GM21390 (cell line): ENCODE results near the gene RASIP1.
A peak's percentile ranks its signal among the peaks of the same experiment; 100 is the strongest.

Experiments used
- ATAC-seq: cut with Tn5 transposase; IDR thresholded peaks from one replicate; pipeline ENCODE4 v1.9.1; 2021; ENCODE audit not compliant: unreplicated experiment

Gene RASIP1

DNA sequence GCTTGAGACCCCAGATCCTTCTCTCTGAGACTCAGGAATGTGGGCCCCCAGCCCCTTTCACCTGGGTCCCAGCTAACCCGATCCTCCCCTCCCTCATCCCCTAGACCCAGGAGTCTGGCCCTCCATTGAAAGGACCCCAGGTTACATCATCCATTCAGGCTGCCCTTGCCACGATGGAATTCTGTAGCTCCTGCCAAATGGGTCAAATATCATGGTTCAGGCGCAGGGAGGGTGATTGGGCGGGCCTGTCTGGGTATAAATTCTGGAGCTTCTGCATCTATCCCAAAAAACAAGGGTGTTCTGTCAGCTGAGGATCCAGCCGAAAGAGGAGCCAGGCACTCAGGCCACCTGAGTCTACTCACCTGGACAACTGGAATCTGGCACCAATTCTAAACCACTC lies 15.4 kb upstream of the RASIP1 start:
- no peak for ATAC-seq

DNA sequence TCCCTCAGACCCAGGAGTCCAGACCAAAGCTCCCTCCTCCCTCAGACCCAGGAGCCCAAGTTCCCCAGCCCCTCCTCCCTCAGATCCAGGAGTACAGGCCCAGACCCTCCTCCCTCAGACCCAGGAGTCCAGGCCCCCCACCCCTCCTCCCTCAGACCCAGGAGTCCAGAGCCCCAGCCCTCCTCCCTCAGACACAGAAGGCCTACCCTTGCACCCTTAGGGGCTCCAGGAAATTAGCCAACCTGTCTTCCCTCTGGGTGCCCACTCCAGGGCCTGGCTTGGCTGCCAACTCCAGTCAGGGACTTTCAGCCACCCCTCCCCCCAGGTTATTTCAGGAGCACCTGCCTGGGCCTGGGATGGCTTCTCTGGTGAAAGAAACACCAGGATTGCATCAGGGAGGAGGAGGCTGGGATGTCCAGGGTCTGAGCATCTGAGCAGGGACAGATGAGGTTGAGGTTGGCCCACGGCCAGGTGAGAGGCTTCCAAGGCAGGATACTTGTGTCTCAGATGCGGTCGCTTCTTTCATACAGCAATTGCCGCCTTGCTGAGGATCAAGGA lies 14.8 kb upstream of the RASIP1 start, which contains the start of gene FGF21:
Gene FGF21, plus strand, starts transcription at position 441 of the 558 bp plus-strand sequence. CDS start 713 bp downstream, outside the sequence.
- no peak for ATAC-seq

DNA sequence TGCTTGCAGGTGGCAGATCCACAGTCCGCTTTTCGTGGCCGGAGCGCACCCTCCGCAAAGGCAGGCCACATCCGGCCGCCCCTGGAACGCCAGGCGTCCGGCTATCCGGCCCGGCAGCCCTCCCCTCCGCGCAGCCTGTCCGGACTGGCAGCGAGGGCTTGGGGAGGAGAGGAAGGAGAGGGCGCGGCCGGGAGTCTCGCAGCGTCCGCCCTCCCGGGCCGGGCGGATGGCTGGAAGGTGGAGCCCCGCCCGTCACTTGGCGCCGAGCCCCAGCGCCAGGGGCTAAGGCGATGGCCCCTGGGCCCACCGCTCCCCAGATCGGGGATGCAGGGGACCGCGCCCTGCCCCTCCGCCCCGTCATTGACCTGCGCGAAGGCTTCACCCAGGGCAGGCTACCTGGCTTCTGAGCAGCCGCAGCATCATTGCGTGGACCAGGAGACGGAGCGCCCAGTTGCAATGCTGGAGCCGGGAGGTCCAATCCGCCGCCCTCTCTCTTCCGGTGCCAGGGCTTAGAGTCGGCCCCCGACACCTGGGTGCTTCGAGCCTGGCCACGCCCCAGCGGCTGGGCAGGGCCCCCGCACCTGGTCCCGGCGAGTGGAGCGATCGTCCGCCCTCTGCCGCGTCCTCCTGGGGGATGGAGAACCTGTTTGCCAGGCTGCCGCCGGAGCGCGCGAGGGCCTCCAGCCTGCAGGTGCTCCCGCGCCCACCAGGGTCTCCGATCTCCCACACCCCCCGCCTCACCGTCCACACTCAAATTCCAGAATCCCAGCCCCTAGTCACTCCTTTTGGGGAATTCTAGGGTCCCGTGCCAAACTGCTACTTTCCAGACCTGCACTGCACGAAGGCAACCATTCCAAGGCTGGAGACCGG lies 12.3 kb upstream of the RASIP1 start, which contains the start of gene FUT1:
Gene FUT1, minus strand, starts transcription at position 146 of the 870 bp plus-strand sequence. CDS start 1,360 bp downstream, outside the sequence.
- ATAC-seq, result no peak

DNA sequence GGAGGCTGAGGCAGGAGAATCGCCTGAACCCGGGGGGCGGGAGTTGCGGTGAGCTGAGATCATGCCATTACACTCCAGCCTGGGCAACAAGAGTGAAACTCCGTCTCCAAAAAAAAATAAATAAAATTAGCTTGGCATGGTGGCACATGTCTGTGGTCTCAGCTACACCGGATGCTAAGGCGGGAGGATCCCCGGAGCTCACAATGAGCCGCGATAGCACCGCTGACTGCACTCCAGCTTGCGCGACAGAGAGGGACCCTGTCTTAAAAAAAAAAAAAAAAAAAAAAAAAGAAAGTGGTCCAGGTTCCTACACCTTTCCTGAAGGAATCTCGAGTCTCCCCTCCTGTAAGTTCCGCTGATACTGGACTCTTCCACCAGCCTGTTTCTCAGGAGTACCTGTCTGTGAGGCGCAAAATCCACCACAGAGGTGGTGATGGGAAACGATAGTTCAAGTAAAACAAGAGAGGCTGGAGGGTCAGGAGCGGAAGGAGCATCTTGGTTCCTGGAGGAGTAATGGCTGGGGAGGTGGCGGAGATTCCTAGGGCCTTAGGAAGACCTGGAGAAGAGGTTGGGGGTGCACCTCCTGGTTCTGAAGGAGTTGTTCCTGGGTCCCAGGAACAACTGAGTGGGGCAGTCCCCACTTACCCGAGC lies 11.6 kb upstream of the RASIP1 start:
- no peak for ATAC-seq

DNA sequence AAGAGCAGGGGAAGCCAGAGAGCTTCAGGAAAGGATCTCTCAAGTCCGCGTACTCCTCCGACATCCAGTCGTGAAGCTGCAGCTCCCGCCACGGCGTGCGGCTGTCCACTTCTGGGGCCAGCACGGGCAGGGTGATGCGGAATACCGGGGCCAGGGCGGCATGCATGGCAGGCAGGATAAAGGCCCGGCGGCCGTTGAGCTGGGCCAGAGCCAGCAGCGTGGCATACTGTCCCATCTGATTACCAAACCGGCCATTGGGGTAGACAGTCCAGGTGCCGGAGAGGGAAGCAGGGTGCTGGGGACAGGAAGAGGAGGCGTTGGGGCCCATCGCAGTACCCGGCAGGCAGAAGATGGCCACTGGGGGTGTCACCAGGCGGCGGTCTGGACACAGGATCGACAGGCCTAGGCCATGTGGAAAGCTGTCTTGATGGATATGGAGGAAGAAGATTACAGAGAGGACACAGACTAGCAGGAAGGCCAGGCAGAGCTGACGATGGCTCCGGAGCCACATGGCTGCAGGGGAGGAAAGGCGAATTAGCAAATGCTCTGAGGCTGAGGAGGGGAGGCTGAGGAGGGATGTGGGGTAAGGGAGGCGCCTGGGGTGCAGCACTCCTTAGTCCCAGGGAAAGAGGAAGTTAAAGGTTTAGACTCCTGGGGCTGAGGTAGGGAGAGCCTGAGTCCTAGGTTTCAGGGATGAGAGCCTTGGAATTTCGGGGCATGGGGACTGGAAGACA lies 10.5 kb upstream of the RASIP1 start:
- ATAC-seq, result no peak

DNA sequence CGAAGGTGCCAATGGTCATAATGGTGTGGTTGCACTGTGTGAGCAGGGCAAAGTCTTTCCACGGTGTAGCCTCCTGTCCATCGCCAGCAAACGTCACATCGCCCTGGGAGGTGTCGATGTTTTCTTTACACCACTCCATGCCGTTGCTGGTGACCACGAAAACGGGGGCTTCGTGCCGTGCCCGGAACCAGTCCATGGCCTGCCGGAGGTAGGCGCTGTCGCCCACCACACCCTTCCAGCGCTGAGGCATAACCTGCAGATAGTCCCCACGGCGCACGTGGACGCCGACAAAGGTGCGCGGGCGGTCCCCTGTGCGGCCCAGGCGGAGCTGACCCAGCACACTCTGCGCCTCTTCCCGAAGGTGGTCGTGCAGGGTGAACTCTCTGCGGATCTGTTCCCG lies 9.9 kb upstream of the RASIP1 start:
- ATAC-seq, result no peak

DNA sequence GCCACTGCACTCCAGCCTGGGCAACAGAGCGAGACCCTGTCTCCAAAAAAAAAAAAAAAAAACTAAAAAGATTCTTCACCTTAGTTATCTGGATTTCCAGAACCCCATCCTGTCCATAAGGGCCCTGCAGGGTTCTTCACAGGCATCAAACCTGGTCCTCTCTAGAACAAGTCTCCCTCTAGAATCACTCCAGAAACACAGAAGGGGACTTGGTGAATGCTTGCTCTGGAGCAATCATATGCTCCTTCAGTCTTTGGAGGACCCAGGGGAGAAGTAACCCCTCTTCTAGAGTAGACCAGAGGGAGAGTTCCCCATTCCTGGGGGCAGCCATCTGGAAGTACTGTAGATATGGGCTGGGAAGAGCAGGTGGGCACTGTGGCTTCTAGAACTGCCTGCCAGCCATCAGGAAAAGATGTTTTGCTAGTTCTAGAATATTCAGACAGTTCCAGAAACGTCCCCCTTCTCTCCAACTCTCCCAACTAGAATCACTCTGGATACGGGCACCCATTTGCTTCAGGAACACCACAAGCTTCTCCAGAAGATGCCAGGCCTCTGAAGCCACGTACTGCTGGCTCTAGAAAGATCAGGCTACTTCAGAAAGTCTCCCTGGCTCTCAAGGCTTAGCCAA lies 9.3 kb upstream of the RASIP1 start:
- no peak for ATAC-seq

DNA sequence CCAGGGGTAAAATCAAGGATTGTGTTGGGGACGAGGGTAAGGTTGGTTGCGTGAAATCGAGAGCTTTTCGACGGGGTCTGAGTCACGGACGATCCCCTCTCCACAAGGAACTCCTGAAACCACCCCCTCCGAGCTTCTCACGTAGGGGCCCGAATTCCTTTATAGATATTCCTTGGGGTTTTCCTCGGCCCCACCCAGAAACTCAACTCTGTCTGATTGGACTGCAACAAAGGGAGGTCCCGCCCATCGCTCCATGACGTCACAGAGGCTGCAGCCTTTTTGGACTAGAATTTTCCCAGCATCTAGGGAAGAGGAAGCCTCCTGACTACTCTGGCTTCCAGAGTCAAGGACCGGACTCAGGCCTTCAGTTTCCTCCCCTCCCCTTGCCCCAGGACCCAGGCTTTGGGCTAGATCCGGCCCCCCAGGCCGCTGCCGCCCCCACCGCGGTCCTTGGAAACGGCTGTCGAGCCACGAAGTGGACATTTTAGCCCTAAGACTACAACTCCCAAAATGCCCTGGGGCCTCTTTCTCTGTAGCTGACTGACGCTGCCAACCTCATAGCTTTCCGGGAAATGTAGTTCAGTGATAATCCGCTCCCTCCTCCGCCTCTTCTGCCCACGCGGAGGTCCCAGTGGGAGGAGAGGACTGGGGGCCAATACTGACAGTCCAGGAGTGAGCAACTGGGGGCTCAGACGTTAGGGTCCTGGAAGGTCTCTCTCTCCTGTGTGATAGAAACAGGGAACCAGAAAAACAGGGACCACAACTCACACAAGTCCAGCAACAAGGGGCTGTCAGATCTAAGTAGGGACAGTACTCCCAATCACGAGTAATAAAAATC lies 6.5 kb upstream of the RASIP1 start, which contains the start of gene IZUMO1:
Gene IZUMO1, minus strand, starts transcription at position 172 of the 838 bp plus-strand sequence. CDS start 1,050 bp downstream, outside the sequence.
- no peak for ATAC-seq

DNA sequence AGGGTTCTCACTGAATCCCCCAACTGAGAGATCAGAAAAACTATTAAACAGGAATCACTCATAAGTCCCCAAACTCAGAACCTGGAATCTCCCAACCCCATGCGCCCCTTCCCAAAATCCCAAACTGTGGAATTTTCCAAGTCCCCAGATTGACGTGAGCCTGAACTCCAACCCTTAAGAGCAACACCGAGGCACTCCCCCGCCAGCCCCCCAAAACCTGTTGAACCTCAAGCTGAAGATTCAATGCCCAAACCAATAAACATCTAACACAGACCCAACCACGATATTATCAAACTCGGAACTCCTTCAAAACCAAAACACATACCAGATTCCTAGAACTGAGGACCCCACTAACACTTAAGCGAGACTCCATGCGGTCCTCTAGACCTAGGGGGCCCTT lies 5.7 kb upstream of the RASIP1 start:
- no peak for ATAC-seq

DNA sequence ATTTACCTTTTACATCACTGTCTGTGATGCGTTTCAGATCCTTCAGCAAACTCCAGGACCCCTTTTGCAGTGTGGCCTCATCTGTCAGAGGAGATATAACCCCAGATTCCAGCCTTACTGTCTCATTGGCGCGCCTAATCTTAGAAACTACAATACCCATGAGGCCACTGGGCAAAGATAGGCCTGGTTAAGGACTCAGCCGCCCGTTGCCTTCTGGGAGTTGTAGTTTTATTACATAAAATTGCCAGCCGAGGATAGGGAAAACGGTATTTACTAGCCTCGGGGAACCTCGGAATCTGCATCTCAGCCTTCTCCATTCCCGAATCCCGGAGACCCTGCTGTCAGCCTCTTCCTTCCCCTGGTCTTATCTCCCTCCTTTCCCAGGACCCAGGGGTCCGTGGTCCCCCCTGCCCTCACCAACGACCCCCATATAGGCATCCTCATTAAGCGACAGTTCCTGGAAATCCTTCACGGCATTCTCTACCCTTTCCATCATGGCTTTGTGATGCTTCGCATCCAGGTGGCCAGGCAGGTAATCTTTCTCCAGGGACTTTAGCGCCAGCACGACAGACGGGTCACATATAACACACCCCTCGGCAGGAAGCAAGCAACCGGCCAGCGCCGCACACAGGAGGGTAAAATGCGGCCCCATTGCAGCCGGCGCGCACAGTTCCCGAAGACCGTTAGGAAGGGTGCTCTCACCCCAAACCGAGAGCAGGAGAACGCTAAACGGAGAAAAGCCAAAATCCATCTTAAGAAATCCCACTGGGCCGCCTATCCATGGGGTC lies 5.0 kb upstream of the RASIP1 start:
- no peak for ATAC-seq

DNA sequence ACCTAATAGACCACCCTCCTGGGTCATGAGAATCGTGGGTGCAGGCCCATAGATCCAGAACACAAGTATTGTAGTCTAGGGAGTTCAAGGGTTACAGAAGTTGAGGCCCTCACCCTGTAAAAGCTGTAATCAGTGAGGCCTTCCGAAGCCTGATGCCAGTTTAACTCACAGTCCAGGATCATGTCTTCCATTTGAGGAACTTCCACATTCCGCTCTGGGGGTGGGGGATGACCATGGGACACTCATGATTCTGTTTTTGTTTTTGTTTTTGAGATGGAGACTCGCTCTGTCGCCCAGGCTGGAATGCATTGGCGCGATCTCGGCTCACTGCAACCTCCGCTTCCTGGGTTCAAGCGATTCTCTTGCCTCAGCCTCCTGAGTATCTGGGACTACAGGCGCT lies 1.7 kb upstream of the RASIP1 start:
- ATAC-seq, result no peak

DNA sequence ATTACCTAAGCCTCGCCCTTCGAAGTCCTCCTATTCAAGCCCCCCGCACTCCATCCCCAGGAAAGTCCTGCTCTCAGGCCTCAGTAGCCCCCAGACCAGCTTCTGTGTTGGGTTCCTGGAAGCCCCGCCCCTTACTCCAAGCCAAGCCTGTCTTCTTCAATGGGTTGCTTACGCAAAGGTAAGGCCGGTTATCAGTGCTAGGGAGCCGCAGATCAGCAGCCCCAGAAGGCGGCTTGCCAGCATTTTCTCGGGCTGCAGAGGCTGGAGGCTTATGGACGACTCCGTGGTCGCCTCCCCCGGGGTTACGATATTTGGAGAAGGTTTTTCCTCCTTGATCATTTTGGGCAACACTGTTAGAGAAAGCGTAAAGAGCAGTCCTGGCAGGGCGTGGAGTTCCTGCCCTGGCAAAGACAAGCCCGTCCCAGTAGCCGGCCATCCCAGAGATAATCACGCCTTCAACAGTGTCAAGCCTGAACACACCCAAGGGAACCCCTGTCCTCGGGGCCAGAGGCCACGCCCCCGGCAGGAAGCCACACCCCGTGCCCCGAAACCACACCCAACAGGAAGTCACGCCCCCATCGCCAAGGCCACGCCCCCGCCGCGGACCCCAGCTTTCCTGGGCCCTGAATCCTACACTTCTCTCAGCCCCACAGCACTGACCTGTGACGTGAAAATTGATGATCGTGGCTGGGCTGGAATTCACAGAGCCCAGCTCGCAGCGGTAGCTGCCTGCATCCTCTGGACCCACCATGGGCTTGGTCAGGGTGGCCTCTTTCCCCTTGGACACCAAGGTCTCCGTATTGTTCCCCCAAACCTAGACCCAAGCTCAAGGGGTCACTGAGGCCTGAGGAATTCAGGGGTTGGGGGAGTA lies 954 bp upstream of the RASIP1 start:
- no peak for ATAC-seq

DNA sequence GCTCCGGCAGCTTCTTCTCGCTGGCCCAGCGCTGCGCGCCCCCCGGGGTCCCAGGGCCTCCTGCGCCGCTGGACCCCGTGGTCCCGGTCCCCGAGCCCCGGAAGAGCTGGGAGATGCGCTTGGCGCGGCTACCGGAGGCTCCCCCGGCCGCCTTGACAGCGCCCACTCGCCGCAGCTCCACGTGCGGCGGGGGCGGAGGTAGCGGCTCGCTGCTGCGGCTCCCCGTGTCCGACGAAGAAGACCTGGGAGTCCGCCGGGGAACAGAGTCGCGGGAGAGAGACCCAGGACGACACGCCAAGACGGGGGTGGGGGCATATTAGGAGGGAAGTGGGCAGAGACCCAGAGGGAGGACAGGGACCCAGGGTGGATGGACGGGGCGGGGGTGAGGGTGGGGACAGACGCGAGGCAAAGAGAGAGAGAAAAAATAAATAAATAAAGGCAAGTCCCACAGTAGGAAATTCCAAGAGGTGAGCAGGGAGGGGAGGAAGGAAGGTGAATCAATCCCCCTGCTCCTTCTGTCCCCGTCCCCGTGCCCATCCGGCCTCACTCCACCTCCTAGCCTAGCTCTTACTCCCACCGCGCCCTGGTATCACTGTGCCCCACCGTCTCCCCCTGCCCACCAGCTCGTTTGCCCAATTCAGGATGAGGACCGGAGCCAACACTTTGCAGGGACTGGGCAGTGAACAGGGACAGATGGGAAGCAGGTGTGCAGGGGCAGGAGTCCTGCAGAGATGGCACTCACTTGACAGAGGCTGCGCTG lies 826 bp downstream of the RASIP1 start:
- ATAC-seq, result no peak

DNA sequence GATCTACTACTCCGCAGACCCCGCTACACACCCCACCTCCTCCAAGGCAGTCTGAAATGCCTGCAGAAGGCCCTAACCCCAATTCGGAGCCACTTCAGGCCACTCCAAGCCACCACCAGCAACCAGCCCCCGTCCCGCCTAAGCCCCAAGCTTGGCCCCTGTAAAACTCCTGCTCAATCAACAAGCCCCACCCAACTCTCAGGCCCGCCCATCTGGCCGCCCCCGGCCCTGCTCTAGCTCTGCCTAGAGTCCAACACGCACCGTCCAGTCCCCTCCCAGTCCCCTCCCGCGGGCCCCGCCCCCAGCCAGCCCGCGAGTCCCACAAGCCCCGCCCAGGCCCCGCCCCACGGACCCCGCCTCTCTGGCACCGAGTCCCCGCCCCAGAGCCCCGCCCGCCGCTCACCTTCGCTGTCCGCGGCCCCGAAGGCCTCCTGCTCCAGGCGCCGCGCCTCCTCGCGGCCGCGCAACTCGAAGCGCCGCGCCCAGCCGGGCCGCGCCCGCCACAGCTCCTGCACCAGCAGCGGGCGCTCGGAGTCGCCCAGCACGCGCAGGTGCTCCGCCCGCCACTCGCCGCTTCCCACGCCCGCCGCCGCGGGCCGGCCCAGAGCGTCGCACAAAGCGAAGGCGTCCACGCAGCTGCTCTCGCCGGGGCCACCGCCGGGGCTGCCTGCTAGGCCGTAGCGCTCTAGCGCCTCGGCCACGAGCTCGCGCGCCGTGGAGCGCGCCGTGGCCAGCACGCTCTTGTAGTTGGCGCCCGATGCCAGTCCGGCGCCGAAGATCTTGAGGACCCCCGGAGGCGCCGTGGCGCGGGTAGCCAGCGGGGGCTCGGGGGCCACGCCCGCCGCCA lies 1.6 kb downstream of the RASIP1 start:
- peak; percentile 83 for ATAC-seq

DNA sequence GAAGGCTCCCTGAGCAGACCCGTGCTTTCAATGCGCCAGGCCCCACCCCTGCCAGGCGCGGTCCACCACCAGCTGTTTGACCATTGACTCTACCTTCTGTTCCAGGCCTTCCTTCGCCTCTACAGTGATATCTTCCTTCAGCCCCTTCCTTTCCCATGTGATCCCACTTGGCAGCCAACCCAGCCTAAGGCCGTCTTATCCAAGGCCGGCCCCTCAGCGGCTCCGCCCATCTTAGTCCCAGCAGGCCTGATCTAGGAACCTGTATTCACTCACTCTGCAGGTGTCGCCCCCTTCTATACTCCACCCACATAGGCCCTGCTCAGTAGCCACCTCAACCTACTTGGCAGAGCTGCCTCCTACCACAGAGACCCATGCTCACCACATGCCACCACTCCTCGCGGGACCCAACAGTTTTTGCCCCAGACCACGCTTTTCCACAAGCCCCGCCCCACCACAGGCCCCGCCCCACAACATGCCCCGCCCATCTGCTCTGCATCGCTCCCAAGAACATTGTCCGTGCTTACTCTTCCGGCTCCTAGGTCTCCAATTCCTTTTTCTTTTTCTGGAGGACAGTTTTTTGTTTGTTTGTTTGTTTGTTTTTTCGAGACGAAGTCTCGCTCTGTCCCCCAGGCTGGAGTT lies 2.9 kb downstream of the RASIP1 start:
- no peak for ATAC-seq
